Measurements from ENCODE around the gene DIP2C. TPM values are rescaled to one million over a fixed set of nuclear protein-coding genes. Genes with fewer than 3 reads are reported as not detected.

DIP2C gene
- total RNA-seq, 2 donors from 2014 or later = 11.0 to 12.2 TPM

DNA sequence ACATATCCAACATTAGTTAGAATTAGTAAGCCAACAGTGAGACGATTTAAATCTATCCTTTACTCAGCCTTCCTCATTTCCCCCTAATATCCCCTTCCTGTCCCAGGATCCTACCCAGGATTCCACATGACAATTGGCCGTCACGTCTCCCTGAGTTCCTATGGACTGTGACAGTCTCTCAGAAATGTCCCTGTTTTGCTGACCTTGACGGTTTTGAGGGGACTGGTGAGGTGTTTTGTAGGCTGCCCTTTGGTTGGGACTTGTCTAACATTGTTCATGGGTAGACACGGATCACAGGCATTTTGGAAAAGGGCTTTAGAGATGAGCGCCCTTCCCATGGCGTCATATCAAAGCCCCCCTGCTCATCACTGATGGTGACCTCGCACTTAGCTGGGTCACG is 391.4 kb downstream of the DIP2C start:
- intact Hi-C loops (cut with DNase I, micrococcal nuclease) = no loop called here
- DNase-seq (no peak), ATAC-seq (no peak)

DNA sequence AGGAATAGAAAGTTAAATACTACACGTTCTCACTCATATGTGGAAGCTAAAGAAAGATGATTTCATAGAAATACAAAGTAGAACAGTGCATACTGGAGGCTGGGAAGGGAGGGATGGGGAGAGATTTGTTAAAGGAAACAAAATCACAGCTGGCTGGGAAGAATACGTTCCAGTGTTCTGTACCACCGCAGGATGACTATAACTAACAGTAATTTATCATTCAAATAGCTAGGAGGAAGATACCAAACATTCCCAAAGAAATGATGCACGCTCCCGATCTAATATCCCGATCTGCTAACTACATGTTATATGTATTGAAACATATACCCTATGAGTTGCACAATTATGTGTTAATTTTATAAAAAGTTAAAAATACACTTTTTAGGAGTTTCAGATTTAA is 391.9 kb downstream of the DIP2C start:
- DNase-seq (no peak), ATAC-seq (no peak)
- intact Hi-C loops (cut with DNase I, micrococcal nuclease) = no loop called here

DNA sequence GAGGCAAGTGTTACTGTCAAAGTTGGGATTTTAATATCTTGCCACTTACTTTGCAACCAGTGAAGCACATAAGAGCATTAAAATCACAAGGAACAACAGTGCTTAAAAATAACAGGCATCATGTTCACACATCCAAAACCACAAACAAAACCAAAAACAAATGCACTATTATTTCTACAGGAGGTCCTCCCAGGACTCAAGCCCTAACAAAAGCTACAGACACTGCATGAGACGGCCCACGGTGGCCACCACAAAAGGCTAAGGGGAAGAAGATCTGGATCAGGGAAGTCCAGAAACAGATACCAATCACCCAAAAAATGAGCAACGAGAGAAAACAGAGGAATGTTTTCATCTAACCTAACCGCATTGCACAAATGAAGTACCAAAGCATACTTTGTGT is 395.8 kb downstream of the DIP2C start:
- intact Hi-C loops (cut with DNase I, micrococcal nuclease) = no loop called here
- ATAC-seq (no peak), DNase-seq (no peak)

- no peak for ATAC-seq
- intact Hi-C loops (cut with DNase I, micrococcal nuclease) = no loop called here
- no peak for DNase-seq
These were observed 399.3 kb downstream of the DIP2C start for GRCh38 chr10:290026-290725.

GRCh38 chr10:289581-289980 is 399.9 kb downstream of the DIP2C start:
- intact Hi-C loops (cut with DNase I, micrococcal nuclease) = no loop called here
- DNase-seq (no peak), ATAC-seq (no peak)

GRCh38 chr10:288316-289200 is 400.9 kb downstream of the DIP2C start:
- intact Hi-C loops (cut with DNase I, micrococcal nuclease) = no loop called here
- ATAC-seq (no peak), DNase-seq (no peak)

- ATAC-seq (no peak), DNase-seq (no peak)
- intact Hi-C loops (cut with DNase I, micrococcal nuclease) = no loop called here
These were observed 401.7 kb downstream of the DIP2C start for GRCh38 chr10:287814-288213.

- DNase-seq = no peak
- no peak for ATAC-seq
- intact Hi-C loops (cut with DNase I, micrococcal nuclease) = no loop called here
These were observed 402.3 kb downstream of the DIP2C start for GRCh38 chr10:287026-287709.

DNA sequence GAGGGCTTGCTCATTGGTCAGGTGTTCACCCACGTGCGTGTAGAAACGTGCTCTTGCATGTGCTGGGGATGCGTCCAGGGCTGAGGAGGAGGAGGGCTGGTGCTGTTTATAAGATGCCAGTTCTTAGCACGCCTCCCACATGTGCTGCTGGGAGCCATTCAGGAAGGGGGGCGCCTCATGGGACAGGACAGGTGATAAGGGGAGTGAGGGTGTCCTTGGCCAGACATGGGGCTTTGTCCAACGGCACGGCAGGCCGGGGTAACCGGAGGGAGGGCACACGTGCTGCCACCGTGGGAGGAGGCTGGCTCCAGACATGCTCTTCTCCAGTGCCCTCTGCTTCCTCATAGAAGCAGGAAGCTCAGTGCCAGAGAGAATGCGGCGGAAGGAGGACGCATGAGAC is 404.3 kb downstream of the DIP2C start:
- intact Hi-C loops (cut with DNase I, micrococcal nuclease) = no loop called here
- no peak for ATAC-seq
- no peak for DNase-seq

- no peak for DNase-seq
- intact Hi-C loops (cut with DNase I, micrococcal nuclease) = no loop called here
- ATAC-seq = no peak
These were observed 405.5 kb downstream of the DIP2C start for GRCh38 chr10:283916-284356.

DNA sequence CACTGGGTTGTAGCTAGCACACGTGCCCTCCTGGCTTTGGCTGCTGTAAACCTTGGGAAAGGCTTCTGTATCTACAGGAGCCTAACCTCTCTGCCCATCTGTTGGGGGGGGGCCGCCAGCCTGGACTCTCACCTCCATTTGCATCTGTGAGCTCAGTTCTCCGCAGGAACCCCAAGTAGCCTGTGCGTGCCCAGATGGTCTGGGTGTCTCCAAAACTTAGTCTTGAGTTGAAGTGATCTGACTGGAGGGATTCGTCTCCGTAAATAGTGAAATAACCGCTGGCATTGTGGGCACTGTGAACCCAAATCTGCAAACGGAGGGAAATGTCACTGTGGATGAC is 406.4 kb downstream of the DIP2C start:
- no peak for ATAC-seq
- intact Hi-C loops (cut with DNase I, micrococcal nuclease) = no loop called here
- DNase-seq = no peak

GRCh38 chr10:282294-283139 is 407.0 kb downstream of the DIP2C start:
- ATAC-seq = no peak
- intact Hi-C loops (cut with DNase I, micrococcal nuclease) = no loop called here
- DNase-seq = no peak

- intact Hi-C loops (cut with DNase I, micrococcal nuclease) = no loop called here
- ATAC-seq = no peak
- no peak for DNase-seq
These were observed 409.8 kb downstream of the DIP2C start for GRCh38 chr10:279655-280054.

- ATAC-seq = no peak
- no peak for DNase-seq
- intact Hi-C loops (cut with DNase I, micrococcal nuclease) = no loop called here
These were observed 410.2 kb downstream of the DIP2C start for GRCh38 chr10:279232-279631.

DNA sequence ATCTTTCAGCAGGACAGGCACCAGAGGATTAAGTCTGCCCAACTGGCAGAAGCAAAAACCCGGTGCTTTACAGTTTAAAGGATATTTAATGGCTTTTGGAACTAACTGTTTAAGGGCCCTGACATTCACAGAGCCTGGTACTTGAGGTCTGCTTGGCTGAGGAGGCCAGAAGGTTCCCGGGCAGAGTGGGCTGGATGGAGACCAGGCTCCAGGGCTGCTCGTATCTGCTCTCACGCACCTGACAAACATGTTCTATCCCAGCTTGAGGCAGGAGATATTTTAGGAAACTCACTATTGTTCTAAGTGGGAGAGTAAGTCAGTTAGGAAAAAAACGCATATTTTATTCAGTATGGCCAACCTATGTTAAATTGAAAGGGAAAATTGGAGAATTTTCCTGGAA is 410.8 kb downstream of the DIP2C start:
- intact Hi-C loops (cut with DNase I, micrococcal nuclease) = no loop called here
- no peak for ATAC-seq
- no peak for DNase-seq

- intact Hi-C loops (cut with DNase I, micrococcal nuclease) = no loop called here
- ATAC-seq (no peak), DNase-seq (no peak)
These were observed 411.5 kb downstream of the DIP2C start for GRCh38 chr10:277963-278362.

DNA sequence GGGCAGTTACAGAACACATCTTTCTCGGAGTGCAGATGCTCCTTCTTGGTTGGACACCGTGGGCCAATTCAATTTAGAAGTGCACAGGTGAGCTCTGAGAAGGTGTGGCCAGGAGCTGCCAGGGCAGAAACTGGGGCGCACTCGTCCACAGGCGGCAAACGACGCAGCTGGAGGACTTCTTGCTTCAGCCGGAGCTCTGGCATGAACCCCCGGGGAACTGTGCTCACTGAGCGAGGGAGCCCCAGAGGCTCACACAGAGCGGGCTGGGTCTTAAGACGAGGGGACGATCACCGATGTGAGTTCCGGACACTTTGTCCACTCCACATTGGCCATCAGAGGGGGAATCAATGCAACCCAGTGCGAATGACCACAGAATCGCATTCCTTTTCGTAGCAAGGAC is 413.8 kb downstream of the DIP2C start:
- no peak for ATAC-seq
- intact Hi-C loops (cut with DNase I, micrococcal nuclease) = no loop called here
- no peak for DNase-seq

GRCh38 chr10:274866-275265 is 414.6 kb downstream of the DIP2C start:
- intact Hi-C loops (cut with DNase I, micrococcal nuclease) = no loop called here
- no peak for DNase-seq
- no peak for ATAC-seq

GRCh38 chr10:273088-273487 is 416.4 kb downstream of the DIP2C start:
- DNase-seq (no peak), ATAC-seq (no peak)
- intact Hi-C loops (cut with DNase I, micrococcal nuclease) = no loop called here

All from left colon (tissue), 2 donors.